ENCODE results near the gene ANKH. TPM values are rescaled to one million over a fixed set of nuclear protein-coding genes. Genes with fewer than 3 reads are reported as not detected.

The ANKH gene
- total RNA-seq, 1 donor from 2014 or later, result 39.1 TPM

DNA sequence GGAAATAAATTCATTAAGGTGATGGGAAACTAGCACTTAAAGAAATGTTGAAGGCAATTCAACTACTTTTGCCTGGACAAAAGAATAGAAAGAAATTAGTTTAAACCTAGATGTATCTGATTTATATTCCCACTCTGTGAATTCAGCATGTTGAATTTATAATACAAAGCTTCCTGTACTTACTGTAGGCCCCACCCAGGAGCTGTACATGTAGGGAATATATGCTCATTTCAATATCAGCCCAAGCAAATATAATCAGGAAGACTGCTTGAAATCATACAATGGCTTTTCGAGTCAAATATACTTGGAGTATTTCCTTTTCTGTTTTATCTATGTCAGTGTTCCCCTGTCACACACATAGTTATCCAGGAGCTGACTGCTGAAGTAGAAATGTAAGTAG, 105.0 kb downstream of the ANKH start:
- Mint-ChIP-seq H3K27ac (no peak overlapping the region), H3K27me3 (ENCODE audit: low read depth) (no peaks in the 10 kb centered on the region), H3K36me3 (peaks cover 6% of the 10 kb centered on the region), H3K9me3 (no peaks in the 10 kb centered on the region), H3K4me3 (no peak overlapping the region), H3K4me1 (peaks cover 6% of the 10 kb centered on the region)
- DNase-seq (ENCODE audit: low spot score in 2 of 2, unreplicated experiment in 2 of 2), result no peak
- TF ChIP-seq, protein P1, sequence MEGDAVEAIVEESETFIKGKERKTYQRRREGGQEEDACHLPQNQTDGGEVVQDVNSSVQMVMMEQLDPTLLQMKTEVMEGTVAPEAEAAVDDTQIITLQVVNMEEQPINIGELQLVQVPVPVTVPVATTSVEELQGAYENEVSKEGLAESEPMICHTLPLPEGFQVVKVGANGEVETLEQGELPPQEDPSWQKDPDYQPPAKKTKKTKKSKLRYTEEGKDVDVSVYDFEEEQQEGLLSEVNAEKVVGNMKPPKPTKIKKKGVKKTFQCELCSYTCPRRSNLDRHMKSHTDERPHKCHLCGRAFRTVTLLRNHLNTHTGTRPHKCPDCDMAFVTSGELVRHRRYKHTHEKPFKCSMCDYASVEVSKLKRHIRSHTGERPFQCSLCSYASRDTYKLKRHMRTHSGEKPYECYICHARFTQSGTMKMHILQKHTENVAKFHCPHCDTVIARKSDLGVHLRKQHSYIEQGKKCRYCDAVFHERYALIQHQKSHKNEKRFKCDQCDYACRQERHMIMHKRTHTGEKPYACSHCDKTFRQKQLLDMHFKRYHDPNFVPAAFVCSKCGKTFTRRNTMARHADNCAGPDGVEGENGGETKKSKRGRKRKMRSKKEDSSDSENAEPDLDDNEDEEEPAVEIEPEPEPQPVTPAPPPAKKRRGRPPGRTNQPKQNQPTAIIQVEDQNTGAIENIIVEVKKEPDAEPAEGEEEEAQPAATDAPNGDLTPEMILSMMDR (IDR thresholded peaks at IDR 0.05; ENCODE audit: unreplicated experiment), result no peak

DNA sequence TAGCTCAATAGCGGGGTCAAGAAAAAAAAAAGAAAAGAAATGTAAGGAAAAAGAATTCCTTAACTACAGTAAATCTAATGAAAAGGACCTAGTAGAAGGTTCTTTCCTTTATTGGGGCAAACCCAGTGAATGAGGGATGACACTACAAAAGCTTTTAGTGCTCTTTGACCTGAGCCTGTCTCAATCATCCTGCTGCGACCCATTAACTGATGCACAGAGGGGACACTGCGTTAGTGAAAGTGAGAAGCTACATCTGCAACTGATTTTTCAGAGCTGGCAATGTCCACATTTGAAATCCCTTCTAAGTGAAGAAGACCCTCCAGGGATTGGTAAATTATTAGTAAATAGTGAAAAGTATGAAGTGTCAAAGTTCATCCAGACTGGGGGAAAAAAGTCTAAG, 106.0 kb downstream of the ANKH start:
- Mint-ChIP-seq H3K4me1 (no peaks in the 10 kb centered on the region), H3K4me3 (no peak overlapping the region), H3K9me3 (no peaks in the 10 kb centered on the region), H3K36me3 (peaks cover 6% of the 10 kb centered on the region), H3K27me3 (ENCODE audit: low read depth) (no peaks in the 10 kb centered on the region), H3K27ac (no peak overlapping the region)
- no peak for DNase-seq (ENCODE audit: low spot score in 2 of 2, unreplicated experiment in 2 of 2)
- TF ChIP-seq, protein P1 (IDR thresholded peaks at IDR 0.05; ENCODE audit: unreplicated experiment), result no peak

GRCh38 chr5:14762549-14763216, 108.9 kb downstream of the ANKH start:
- DNase-seq (ENCODE audit: low spot score in 2 of 2, unreplicated experiment in 2 of 2), result no peak
- Mint-ChIP-seq H3K27me3 (ENCODE audit: low read depth) (no peaks in the 10 kb centered on the region), H3K4me3 (no peak overlapping the region), H3K9me3 (no peaks in the 10 kb centered on the region), H3K27ac (no peak overlapping the region), H3K36me3 (peaks cover 6% of the 10 kb centered on the region), H3K4me1 (no peaks in the 10 kb centered on the region)
- TF ChIP-seq, protein P1 (IDR thresholded peaks at IDR 0.05; ENCODE audit: unreplicated experiment), result no peak

- Mint-ChIP-seq H3K4me3 (no peak overlapping the region), H3K27me3 (ENCODE audit: low read depth) (no peaks in the 10 kb centered on the region), H3K36me3 (peaks cover 2% of the 10 kb centered on the region), H3K9me3 (no peaks in the 10 kb centered on the region), H3K27ac (no peak overlapping the region), H3K4me1 (no peaks in the 10 kb centered on the region)
- TF ChIP-seq, protein P1 (IDR thresholded peaks at IDR 0.05; ENCODE audit: unreplicated experiment), result no peak
- DNase-seq (ENCODE audit: low spot score in 2 of 2, unreplicated experiment in 2 of 2), result no peak
Observed at GRCh38 chr5:14760548-14761002, 111.0 kb downstream of the ANKH start.

- no peaks in the 10 kb centered on the region for H3K9me3 Mint-ChIP-seq
- H3K36me3 Mint-ChIP-seq, result no peaks in the 10 kb centered on the region
- H3K4me1 Mint-ChIP-seq, result no peaks in the 10 kb centered on the region
- TF ChIP-seq, protein P1 (IDR thresholded peaks at IDR 0.05; ENCODE audit: unreplicated experiment), result no peak
- H3K4me3 Mint-ChIP-seq, result no peak overlapping the region
- H3K27me3 Mint-ChIP-seq (ENCODE audit: low read depth), result no peaks in the 10 kb centered on the region
- no peak for DNase-seq (ENCODE audit: low spot score in 2 of 2, unreplicated experiment in 2 of 2)
- H3K27ac Mint-ChIP-seq, result no peak overlapping the region
Observed at GRCh38 chr5:14759744-14760547, 111.6 kb downstream of the ANKH start.
